Measurements from ENCODE around the gene CRYGC.

CRYGC gene

DNA sequence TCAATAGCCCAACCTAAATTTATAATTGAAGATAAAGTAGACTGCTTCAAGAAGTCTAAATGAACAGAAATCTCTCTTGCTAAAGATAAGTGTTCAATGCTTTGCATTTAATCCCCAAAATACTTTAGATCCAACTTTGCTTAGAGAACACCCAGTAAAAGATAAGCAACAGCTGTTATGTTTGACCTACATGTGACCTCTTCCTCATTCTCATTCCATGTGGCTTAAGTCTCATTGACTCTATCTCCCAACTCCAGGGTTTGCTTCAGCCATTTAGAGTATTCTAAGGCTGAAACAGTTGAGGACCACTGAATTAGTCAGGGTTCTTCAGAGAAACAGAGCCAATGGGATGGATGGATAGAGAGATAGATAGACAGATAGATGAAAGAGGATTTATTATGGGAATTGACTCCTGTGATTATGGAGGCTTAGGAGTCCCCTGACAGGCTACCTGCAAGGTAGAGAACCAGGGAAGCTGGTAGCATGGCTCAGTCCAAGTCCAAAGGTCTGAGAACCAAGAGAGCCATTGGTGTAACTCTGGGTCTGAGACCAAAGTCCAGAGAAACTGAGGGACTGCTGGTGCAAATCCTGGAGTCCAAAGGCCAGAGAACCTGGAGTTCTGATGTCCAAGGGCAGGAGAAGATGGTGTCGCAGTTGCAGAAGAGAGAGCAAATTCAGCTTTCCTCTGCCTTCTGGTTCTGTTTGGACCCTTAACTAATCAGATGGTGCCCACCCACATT lies 37.4 kb downstream of the CRYGC start:
- no peak for DNase-seq

DNA sequence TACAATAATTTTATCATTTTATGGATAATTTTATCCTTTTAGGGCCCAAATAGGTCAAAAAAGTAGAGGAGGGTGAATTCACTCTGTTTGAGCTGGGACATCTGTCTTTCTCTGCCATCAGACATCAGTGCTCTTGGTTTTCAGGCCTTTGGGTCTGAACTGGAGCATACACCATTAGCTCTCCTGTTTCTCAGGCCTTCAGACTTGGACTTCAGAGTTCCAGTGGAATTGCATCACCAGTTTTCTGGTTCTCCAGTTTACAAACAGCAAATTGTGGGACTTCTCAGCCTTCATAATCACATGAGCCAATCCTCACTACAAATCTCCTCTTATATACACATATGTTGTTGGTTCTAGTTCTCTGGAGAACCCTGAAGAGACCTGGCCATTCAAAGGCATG lies 39.2 kb downstream of the CRYGC start:
- no peak for DNase-seq

GRCh38 chr2:208086029-208086428 lies 43.6 kb downstream of the CRYGC start:
- no peak for DNase-seq

DNA sequence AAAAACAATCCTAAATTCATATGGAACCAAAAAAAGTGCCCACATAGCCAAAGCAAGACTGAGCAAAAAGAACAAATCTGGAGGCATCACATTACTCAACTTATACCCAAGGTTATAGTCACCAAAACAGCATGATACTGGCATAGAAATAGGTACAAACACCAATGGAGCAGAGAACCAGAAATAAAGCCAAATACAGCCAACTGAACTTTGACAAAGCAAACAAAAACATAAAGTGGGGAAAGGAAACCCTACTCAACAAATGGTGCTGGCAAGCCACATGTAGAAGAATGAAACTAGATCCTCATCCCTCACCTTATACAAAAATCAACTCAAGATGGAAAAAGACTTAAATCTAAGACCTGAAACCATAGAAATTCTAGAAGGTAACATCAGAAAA lies 45.8 kb downstream of the CRYGC start:
- no peak for DNase-seq

Data from NCI-H1694 (cell line).